Astrocyte (in vitro differentiated cells and primary cell): ENCODE results near the gene ISCU.

Experiments used
- EZH2 ChIP-seq: IDR thresholded peaks from 2 replicates; pipeline ENCODE4 v1.6.1; 2012; ENCODE audit warnings: mild to moderate bottlenecking, low read length, inconsistent platforms; ENCODE audit not compliant: insufficient read depth
- TF ChIP-seq, protein P1 (sequence below): IDR thresholded peaks from 2 replicates; pipeline ENCODE4 v1.5.1; 2011; ENCODE audit warnings: low read depth, mild to moderate bottlenecking, inconsistent platforms, low read length, moderate library complexity; ENCODE audit not compliant: insufficient read depth

DNA sequence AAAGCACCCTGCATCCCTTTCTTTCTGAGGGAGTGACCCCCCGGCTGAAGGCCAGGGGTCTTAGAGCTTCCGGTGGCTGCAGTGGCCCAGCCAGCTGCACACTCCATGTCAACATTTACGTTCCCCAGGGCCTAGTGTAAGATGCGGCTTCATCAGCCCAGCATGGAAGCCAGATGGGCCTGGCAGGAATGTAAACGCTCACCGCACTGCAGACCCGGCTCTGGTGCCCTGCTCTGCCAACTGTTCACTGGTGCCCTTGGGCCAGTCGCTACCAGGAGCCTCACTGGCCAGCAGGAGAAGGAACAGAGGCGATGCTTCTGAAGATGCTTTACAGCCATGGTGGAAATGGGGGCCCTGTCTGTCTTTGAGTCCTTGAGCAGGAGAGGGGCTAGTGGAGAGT, 44.1 kb downstream of the ISCU start:
- TF ChIP-seq, protein P1, sequence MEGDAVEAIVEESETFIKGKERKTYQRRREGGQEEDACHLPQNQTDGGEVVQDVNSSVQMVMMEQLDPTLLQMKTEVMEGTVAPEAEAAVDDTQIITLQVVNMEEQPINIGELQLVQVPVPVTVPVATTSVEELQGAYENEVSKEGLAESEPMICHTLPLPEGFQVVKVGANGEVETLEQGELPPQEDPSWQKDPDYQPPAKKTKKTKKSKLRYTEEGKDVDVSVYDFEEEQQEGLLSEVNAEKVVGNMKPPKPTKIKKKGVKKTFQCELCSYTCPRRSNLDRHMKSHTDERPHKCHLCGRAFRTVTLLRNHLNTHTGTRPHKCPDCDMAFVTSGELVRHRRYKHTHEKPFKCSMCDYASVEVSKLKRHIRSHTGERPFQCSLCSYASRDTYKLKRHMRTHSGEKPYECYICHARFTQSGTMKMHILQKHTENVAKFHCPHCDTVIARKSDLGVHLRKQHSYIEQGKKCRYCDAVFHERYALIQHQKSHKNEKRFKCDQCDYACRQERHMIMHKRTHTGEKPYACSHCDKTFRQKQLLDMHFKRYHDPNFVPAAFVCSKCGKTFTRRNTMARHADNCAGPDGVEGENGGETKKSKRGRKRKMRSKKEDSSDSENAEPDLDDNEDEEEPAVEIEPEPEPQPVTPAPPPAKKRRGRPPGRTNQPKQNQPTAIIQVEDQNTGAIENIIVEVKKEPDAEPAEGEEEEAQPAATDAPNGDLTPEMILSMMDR = no peak
- no peak for TF ChIP-seq EZH2
